Activated T-cell treated with anti-CD3 and anti-CD28 coated beads, Interleukin-2, amount 50 U/mL, for 48 hours (primary cell): ENCODE data around the gene TMEM207.

Experiments
- DNase-seq, 2 experiments: peaks; one replicate each; pipeline ENCODE4 v3.0.0-alpha.2; 2020

TMEM207 gene

DNA sequence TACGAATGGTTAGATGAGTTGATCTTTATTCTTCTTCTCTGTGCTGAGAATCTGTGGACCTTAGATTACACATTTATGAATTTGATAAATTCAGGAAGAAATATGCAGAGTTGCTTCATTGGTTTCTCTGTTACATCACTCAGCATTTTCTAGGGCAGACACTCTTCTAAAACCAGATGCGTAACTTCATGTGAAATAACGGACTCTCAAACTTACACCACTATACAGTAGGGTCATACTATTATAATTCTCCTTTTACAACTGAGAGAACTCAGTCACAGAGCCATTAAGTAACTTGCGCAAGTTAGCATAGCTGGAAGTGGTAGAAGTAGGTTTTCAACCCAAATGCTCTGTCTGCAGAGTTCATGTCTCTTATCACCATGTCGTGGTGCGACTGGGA lies 5.7 kb downstream of the TMEM207 start:
- DNase-seq, result no peak

- no peak for DNase-seq
Observed at GRCh38 chr3:190443257-190443656, 6.4 kb downstream of the TMEM207 start.

DNA sequence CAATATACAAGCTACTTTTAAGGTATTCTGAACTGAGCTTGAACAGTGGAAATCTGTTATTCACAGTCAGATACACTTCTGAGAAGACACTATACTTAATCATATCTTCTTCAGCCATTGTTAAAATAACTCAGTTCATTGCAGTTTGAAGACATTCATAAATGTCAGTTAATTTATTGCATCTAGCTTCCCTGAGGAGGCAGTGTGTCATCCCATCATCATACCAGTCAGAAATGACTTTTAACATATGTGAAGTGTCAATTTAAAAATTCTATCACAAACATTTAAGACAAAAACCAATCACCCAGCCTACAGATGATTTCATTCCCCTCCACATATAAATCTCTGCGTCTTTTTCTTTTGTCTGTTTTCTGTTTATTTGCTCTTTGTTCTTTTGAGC lies 7.5 kb downstream of the TMEM207 start:
- no peak for DNase-seq

- no peak for DNase-seq
Observed at GRCh38 chr3:190436331-190436730, 13.4 kb downstream of the TMEM207 start.

- no peak for DNase-seq
Observed at GRCh38 chr3:190435618-190436017, 14.1 kb downstream of the TMEM207 start.

DNA sequence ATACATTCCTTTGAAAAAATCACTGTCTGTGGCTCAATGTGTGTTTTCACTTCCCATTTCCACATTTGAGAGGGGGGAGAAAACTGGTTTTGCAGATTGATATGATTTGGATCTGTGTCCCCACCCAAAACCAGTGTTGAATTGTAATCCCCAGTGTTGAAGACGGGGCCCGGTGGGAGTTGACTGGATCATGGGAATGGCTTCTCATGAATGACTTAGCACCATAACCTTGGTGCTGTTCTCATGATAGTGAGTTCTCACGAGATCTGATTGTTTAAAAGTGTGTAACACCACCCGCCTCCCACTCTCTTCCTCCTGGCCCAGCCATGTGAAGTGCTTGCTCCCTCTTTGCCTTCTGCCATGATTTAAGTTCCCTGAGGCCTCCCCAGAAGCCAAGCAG lies 16.1 kb downstream of the TMEM207 start:
- no peak for DNase-seq

- DNase-seq, result no peak
Observed at GRCh38 chr3:190432216-190432615, 17.5 kb downstream of the TMEM207 start.

GRCh38 chr3:190430906-190431305 lies 18.8 kb downstream of the TMEM207 start:
- DNase-seq, result no peak

GRCh38 chr3:190429681-190430080 lies 20.0 kb downstream of the TMEM207 start:
- DNase-seq, result no peak

GRCh38 chr3:190426806-190427507 lies 22.7 kb downstream of the TMEM207 start:
- no peak for DNase-seq

DNA sequence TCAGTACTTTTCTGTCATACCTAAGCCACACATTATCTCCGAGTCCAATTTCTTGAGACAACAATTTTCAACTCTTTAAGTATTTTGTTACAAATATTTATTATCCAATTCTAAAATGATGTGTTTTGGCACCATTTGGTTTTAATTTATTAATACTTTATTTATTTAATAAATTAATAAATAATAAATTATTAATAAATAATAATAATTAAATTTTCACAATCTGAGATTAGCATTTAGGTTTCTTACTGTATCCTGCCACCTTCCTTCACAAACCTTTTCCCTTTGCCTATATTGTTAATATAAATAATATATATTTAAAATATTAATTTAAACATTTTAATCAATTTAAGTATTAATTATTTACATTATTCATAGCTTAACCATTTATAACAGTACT lies 23.9 kb downstream of the TMEM207 start:
- DNase-seq, result no peak

GRCh38 chr3:190424478-190425439 lies 24.9 kb downstream of the TMEM207 start:
- DNase-seq, result peak; percentile 59 to 61

DNA sequence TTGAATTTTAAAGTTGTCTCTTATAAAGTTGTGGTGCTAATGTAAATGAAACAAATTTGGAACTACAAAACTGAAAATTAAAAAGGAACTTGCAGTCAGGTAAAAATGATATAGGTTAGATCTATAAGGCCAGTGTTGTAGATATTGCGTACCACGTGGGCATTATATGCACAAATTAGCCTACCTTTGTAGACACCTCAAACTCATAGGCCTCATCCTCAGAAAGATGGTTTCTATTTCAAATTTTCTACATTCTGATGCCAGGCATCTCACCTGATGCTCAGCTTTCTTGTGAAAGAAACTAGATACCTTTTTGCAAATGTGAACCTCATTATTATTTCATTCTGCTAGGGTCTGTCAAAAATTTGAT lies 25.6 kb downstream of the TMEM207 start:
- DNase-seq, result no peak

GRCh38 chr3:190414297-190414696 lies 35.4 kb downstream of the TMEM207 start:
- no peak for DNase-seq

DNA sequence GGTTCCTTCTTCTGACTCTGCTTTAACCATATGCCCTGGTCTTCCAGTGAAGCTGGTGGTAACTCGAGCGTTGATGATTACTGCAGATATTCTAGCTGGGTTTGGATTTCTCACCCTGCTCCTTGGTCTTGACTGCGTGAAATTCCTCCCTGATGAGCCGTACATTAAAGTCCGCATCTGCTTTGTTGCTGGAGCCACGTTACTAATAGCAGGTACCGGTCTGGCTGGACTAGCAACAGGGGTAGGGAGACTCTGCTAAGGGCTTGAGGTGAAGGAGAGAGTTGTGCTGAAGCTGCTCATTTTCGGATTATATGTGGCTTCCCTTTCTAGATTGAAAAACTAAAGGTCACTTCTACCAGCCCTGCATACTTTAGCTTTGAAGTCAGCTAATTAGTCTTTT lies 45.0 kb downstream of the TMEM207 start:
- no peak for DNase-seq

- DNase-seq, result no peak
Observed at GRCh38 chr3:190401963-190402362, 47.7 kb downstream of the TMEM207 start.

DNA sequence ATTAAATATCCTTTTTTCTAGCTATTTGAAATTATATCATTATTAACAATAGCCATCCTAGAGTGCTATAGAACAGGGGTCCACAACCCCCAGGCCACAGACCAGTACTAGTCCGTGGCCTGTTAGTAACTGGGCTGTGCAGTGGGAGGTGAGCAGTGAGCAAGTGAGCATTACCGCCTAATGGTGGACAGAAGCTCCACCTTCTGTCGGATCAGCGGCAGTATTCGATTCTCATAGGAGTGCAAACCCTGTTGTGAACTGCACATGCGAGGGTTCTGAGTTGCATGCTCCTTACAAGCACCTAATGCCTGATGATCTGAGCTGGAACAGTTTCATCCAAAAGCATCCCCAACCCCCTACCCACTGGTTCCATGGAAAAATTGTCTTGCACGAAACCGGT lies 50.0 kb downstream of the TMEM207 start:
- no peak for DNase-seq

DNA sequence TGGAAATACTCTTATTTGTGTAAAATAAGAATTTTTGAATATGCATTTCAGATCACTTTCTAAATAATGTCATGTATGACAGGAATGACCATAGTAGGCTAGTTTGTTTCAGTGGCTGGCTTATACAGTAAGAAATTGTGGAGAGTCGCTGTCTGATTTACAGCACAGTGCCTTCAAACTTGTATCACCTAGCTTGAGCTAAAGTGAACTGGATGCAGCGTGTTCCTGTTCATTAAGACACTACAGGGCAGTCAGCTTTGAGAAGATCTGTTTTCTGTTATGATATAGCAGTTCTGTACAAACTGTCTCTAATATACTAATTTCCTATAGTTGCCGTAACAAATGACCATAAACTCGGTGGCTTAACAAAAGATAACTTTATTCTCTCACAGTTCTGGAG lies 51.8 kb downstream of the TMEM207 start:
- DNase-seq, result no peak

- DNase-seq, result no peak
Observed at GRCh38 chr3:190396001-190396400, 53.7 kb downstream of the TMEM207 start.

DNA sequence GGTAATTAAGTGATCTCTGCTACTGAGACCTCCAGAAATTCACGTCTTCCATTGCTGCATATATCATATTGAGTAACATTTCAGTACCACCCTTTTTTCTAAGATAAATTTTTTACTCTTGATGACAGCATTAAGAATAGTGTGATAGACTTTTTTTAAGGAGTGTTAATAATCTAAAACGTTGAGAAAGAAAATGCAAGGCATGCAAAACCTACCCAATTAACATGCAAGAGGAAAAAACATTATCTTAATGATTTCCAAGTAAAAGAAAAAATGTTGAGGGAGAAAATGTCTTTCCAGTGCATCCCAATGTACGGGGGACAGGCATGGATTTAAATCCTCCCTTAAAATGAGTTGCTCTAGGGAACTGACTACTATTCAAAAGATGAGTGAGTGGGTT lies 61.0 kb downstream of the TMEM207 start:
- DNase-seq, result no peak

- DNase-seq, result no peak
Observed at GRCh38 chr3:190387578-190388213, 62.0 kb downstream of the TMEM207 start, which contains the start of gene CLDN16. CLDN16 (plus strand) TSS chr3:190388163; CDS start chr3:190388330, 167 bp downstream.

DNA sequence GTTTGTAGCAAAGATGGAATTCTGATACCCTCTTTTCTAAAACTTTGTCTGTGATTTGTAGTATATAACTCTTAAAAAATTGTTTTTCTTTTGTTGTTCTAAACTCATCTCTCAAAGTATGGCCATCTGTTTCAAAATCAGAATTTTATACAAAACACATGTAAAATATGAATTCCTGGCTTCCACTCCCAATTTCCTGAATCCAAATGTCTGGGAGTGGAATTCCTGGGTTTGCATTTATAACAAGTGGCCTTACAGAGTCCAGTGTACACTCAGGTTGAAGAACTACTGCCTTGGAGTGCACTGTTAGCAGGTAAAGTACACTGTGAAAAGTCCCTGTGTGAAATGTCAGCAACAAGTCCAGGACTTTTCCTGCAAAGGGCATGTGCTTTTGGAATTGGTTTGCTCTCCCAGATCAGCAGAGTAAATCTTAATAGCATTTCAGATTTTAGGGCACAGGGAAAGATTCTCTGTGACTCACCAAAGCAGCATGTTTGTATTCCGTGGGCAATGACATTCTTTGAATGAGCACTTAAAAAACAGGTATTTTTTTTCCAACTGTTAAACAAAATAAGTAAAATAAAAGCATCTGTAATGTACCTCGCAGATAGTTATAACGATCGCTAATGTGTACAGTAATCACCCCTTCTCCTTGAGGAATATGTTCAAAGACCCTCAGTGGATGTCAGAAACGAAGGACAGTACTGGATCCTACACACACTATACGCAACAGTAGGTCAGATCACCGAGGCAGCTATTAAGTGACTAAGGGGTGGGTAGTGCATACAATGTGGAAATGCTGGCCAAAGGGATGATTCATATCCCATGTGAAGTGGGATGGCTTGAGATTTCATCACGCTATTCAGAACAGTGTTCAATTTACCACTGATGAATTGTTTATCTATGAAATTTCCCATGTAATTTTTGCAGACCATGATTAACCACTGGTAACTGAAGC lies 63.7 kb downstream of the TMEM207 start:
- no peak for DNase-seq
